Measurements from ENCODE around the gene ADI1. TPM values are rescaled to one million over a fixed set of nuclear protein-coding genes. Genes with fewer than 3 reads are reported as not detected.
"Not testable (repeated sequence)": the region's sequence is repeated elsewhere in the genome, so short reads cannot be mapped to it uniquely, and the experiment has no call there.

ADI1 gene
- total and polyA plus RNA-seq, 10 donors, result 31.8 to 106 (median 55.4) TPM

DNA sequence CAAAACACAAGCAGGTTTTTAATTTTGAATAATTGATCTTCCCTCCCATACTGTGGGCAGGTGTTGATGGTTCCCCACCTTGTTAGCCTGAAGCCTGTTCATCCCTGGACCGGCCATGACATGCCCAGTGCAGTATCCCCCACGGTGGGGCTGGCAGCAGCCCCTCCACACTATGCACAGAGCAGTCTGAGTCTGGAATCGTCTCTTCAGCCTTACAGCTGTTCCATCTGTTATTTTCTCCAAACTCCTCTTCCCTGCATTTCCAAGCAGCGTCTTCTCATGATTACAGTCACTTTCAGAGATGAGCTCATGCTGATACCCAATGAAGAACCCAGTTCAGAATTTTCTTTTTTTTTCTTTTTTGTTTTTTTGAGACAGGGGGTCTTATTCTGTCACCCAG is 68.2 kb downstream of the ADI1 start:
- H3K27ac ChIP-seq, result no peak overlapping the region
- WGBS, 5 donors, result 93 to 97% (median 94%) methylated on average over 4 of the region's 4 CpGs
- no peak for DNase-seq
- H3K4me1 ChIP-seq, result peaks cover 0 to 15% (median 0%) of the 10 kb centered on the region in 6 donors
- intact Hi-C loops (cut with DNase I; ENCODE audit: low total_unique reads), result no loop called here
- peaks cover 0 to 100% (median 50%) of the 10 kb centered on the region in 6 donors for H3K36me3 ChIP-seq
- H3K9me3 ChIP-seq, result no peaks in the 10 kb centered on the region
- TF ChIP-seq CTCF (IDR thresholded peaks at IDR 0.05 in 8 of 11, conservative IDR thresholded peaks at IDR 0.05 in 3 of 11), result no peak
- TF ChIP-seq POLR2A (IDR thresholded peaks at IDR 0.05), result no peak
- no peak for TF ChIP-seq POLR2AphosphoS5 (IDR thresholded peaks at IDR 0.05)
- no peak overlapping the region for H3K4me3 ChIP-seq
- H3K27me3 ChIP-seq (replicated peaks in 1 of 7), result no peaks in the 10 kb centered on the region

DNA sequence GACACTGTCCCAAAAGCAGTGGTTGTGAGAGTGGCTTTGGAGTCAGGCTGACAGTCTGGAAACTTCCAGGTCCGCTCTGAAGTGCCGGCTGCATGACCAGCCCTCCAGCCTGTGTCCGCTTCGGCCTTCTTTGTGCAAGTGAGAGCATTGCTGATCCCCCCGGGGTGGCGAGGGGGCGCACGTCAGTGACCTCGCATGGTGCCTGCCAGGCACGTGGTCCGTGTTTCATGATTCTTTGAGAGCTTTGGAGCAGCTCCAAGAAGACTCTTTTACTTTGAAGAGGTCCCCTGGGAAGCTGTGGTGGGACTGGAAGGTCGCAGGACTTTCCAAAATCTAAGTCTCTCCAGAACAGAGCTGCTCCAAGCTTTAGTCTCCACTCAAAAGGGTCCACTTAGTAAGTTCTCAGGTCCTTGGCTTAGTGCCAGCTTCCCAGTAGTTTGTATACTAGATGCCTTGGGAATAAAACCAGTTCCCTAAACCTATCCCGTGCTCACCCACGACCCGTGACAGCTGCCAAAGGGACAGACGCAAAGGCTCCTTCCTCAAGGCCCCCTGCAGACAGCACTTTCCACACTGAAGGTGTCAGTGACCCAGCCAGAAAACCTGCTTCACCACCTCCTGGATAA is 68.8 kb downstream of the ADI1 start:
- intact Hi-C loops (cut with DNase I; ENCODE audit: low total_unique reads), result no loop called here

GRCh38 chr2:3449936-3450335 is 69.4 kb downstream of the ADI1 start:
- Histone ChIP-seq H3K4me1 (peaks cover 0 to 15% (median 0%) of the 10 kb centered on the region in 6 donors), H3K36me3 (peaks cover 0 to 100% (median 54%) of the 10 kb centered on the region in 6 donors), H3K4me3 (no peak overlapping the region), H3K27ac (no peak overlapping the region), H3K27me3 (replicated peaks in 1 of 7) (no peaks in the 10 kb centered on the region), H3K9me3 (no peaks in the 10 kb centered on the region)
- intact Hi-C loops (cut with DNase I; ENCODE audit: low total_unique reads), result no loop called here
- DNase-seq, result no peak
- 90 to 95% (median 92%) methylated on average over 11 of the region's 11 CpGs for WGBS, 5 donors
- TF ChIP-seq CTCF (IDR thresholded peaks at IDR 0.05 in 8 of 11, conservative IDR thresholded peaks at IDR 0.05 in 3 of 11) (no peak), POLR2AphosphoS5 (IDR thresholded peaks at IDR 0.05) (no peak), POLR2A (IDR thresholded peaks at IDR 0.05) (no peak)

More for the DNA sequence above, 68.8 kb downstream of the ADI1 start:
- peaks cover 0 to 15% (median 0%) of the 10 kb centered on the region in 6 donors for H3K4me1 ChIP-seq
- no peak overlapping the region for H3K4me3 ChIP-seq
- H3K27ac ChIP-seq, result no peak overlapping the region
- H3K9me3 ChIP-seq, result no peaks in the 10 kb centered on the region
- H3K27me3 ChIP-seq (replicated peaks in 1 of 7), result no peaks in the 10 kb centered on the region
- TF ChIP-seq POLR2A (IDR thresholded peaks at IDR 0.05), result no peak
- TF ChIP-seq POLR2AphosphoS5 (IDR thresholded peaks at IDR 0.05), result peak in 1 of 3 donors; percentile 32
- no peak for TF ChIP-seq CTCF (IDR thresholded peaks at IDR 0.05 in 8 of 11, conservative IDR thresholded peaks at IDR 0.05 in 3 of 11)
- H3K36me3 ChIP-seq, result peaks cover 0 to 100% (median 53%) of the 10 kb centered on the region in 6 donors
- no peak for DNase-seq
- 80 to 90% (median 86%) methylated on average over 14 to 16 of the region's 16 CpGs for WGBS, 5 donors

GRCh38 chr2:3449086-3449485 is 70.2 kb downstream of the ADI1 start:
- Histone ChIP-seq H3K9me3 (no peaks in the 10 kb centered on the region), H3K27ac (peak overlapping the region in 1 of 8 donors; percentile 17), H3K27me3 (replicated peaks in 1 of 7) (no peaks in the 10 kb centered on the region), H3K4me1 (peaks cover 0 to 15% (median 0%) of the 10 kb centered on the region in 6 donors), H3K4me3 (no peak overlapping the region), H3K36me3 (peaks cover 0 to 100% (median 55%) of the 10 kb centered on the region in 6 donors)
- TF ChIP-seq POLR2A (IDR thresholded peaks at IDR 0.05) (no peak), POLR2AphosphoS5 (IDR thresholded peaks at IDR 0.05) (peak in 1 of 3 donors; percentile 11), CTCF (IDR thresholded peaks at IDR 0.05 in 8 of 11, conservative IDR thresholded peaks at IDR 0.05 in 3 of 11) (no peak)
- intact Hi-C loops (cut with DNase I; ENCODE audit: low total_unique reads), result no loop called here
- DNase-seq, result no peak
- WGBS, 5 donors, result 78 to 89% (median 85%) methylated on average over 13 of the region's 13 CpGs

- H3K4me1 ChIP-seq, result peaks cover 0 to 15% (median 0%) of the 10 kb centered on the region in 6 donors
- H3K4me3 ChIP-seq; intact Hi-C loops (cut with DNase I; ENCODE audit: low total_unique reads); H3K9me3 ChIP-seq; H3K27me3 ChIP-seq (replicated peaks in 1 of 7); DNase-seq: not testable (repeated sequence)
- H3K27ac ChIP-seq, result peak overlapping the region in 1 of 8 donors; percentile 17
- peaks cover 0 to 100% (median 58%) of the 10 kb centered on the region in 6 donors for H3K36me3 ChIP-seq
- WGBS, 5 donors, result 80 to 92% (median 86%) methylated on average over 35 of the region's 35 CpGs
Observed at GRCh38 chr2:3448441-3448911, 70.9 kb downstream of the ADI1 start.

All from spleen (tissue), 11 donors.